Fibroblast of skin of back (primary cell): Measurements from ENCODE around the gene PICK1.

Source experiments
- DNase-seq: peaks from one replicate; pipeline ENCODE4 v3.0.0-alpha.2; 2013

The PICK1 gene

GRCh38 chr22:38049812-38050619 is 7.2 kb upstream of the PICK1 start:
- DNase-seq = no peak

DNA sequence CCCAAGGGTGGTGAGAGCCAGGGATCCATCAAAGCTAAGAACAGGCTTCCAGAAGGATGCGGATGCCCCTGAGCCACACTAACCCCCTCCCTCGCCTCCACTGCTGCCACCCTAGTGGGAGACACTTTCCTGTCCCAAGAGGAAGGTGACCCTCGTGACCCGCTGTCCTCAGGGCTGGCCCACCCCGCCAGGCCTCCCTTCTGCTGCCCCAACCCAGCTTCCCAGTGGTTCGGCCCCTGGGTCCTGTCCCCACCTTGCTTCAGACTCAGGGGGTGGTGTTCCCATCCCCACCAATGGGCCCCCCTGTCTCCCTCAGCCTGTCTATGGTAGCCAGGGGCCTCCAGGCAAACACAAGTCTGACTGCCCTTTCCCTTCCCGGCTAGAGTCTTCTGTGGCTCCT is 6.5 kb upstream of the PICK1 start:
- no peak for DNase-seq

GRCh38 chr22:38051261-38051660 is 5.9 kb upstream of the PICK1 start:
- no peak for DNase-seq

DNA sequence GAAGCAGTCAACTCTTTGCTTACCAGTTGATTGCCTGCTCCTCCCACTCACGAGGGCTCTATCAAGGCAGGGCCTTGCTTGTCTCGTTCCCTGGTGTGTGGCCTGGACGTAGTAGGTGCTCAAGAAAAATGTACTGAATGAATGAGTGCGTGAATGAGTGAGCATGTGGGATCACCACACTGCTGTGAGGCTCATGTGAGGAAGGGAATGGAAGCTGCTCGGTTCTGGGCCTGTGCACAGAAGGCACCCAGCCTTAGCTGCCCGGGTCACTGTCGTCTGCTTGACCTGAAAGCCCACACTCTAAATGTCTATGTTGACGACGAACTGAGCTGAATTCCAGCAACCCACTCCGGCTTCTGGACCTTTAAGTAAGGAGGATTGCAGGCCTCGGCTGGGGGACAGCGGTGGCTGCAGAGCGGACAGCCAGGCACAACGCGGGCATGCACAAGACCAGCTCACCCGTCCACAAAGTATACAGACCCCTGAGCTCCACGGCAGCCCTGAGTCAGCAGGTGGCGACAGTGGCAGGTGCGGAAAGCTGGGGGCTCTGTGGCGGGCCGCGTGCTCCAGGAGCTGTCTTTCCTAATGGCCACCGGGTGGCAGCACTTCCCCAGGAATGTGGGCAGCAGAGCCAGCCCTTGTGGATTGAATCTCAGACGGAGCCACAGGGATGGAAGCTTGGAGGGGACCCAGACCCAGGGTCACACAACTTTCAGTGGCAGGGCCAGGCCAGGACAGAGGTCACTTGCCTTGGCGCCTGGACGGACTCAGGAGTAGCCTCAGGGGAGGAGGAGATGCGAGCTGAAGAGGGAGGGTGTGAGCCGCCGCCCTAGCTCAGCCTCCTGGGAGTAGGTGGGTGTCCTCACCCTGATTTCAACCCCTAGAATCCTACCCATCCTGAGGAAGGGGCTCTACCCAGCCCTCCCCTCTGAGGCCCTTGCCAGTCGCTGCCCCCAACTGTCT is 5.0 kb upstream of the PICK1 start:
- DNase-seq = peak; percentile 72

DNA sequence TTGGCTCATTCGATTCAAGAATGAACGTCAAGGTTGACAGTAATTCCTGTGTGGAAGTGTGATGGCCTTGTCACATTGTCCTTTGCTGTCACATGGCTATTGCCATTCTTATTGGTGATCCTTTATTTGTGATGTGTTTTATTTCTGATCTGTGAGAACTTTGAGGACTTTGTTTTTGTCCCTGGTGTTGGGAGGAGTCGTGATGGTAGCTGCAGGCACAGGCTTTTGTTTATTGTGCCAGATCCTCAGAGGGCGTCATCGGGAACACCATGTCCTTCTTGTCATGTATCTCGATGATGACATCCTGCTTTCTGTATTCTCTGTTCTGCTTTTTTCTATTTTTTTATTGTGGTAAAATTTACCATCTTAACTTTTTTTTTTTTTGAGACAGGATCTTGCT is 5.6 kb downstream of the PICK1 start:
- no peak for DNase-seq

DNA sequence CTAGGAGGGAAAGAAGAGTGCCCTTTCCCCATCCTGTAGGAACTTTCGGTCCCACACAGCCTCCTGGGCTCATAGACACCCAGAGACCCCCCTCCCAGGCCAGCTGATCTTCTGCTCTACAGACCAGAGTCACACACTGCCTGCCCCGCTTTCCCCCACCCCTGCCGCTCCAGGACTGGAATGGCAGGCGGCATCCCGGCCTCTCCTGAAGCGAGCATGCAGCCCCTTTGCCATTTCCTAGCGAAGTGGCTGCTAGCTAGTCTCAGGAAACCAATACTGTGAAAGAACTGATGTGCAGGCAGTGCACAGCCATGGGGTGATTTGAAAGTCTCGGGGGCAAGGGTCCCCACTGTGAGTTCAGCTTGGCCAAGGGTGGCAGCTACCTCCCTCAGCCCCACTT is 8.3 kb downstream of the PICK1 start:
- no peak for DNase-seq

DNA sequence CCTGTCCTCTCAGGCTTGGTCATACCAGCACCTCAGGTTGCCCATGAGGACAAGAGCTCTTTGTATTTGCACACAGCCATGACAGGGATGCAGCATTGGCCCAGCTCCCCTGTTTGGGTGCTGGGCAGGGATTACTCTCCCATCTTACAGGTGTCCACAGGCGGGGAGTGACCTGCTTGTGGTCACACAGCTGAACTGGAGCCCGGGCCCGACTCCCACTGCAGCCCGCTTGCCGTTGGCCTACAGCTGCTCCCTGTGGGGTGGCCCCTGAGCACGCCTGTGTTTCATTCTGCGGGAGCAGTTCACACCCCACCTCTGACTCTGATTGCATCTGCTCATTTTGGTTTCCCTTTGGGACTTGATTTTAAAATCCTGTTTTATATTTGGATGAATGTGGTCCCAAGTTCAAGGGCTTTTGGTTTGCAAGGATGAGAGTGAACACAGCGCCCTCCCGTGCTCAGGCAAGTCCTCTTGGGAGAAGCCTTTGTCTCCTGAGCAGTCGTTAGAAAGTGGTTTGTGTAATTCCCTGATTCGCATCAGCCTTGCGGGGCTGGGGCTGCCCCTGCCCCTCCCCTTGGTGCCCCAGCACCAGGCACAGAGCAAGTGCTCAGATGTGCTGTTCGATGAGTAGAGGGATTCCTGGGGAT is 9.3 kb downstream of the PICK1 start:
- no peak for DNase-seq

DNA sequence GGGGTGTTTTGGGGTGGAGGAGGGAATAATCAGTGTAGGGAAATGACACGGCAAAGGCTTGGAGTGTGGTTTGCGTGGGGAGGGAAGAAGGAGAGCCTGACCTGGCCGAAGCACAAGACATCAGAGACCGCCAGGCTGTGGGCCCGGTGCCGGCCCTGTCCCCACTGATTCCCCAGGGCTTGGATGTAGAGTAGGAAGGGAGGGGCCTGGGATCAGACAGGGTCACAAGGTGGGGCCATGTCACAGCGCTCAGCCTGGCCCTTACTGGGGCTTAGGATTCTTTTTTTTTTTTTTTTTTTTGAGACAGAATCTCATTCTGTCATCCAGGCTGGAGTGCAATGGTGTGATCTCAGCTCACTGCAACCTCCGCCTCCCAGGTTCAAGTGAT is 9.8 kb downstream of the PICK1 start:
- DNase-seq = no peak

DNA sequence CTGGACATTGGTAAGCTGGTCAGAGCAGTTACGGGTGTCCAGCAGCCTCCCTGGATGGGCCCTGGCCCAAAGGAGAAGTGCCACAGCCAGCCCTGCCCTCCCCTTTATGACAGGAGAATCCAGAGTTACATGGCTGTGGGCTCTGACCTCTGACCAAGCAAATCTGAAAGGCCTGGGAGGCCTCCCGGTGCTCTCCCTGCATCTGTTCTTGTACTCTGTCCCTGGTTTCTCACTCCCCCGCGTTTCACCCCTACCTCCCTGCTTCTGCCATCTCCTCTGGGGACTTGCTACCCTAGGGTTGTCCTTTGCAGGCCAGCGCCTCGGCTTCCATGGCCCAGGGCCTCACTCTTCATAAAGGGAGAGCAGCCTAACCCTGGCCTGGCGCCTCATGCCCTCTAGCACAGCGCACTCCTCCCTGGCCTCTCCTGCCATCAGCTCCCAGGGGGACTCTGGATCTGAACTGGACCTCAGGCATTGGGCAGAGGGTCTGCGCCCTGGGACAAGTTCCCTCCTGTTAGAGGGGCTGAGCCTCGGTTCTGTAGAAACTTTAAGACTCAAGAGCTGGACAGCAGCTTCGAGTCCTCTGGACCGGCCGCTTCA is 10.7 kb downstream of the PICK1 start:
- no peak for DNase-seq

DNA sequence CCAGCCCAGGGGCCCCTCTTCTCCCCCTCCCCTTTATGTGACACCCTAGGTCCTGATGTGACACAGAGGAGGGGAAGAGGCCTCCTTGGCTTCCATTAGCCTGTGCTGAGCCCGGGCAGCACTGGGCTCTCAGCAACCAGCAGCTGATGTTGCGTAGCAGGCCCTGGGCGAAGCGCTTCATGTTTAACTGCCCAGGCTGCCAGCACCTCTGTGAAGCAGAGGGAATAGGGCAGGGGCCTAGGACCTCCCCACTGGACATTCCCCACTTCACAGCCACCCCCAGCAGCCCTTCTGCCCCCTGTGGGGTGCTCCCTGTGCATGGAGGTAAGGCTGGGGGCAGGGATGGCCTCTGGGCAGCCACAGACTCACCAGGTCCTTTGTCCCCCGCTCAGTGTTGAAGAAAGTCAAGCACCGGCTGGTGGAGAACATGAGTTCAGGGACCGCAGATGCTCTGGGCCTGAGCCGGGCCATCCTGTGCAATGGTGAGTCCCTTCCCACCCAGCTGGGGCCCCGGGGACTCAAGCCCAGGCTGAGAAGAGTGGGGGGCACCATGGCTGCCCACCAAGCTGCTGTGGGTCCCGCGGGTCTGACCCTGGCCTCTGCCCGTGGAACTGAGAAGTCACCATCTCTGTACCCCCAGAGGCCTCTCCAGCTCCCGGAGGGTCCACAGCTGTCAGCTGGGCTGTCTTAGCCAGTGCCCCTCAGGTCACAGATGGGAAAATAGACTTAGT is 11.6 kb downstream of the PICK1 start:
- DNase-seq = no peak

DNA sequence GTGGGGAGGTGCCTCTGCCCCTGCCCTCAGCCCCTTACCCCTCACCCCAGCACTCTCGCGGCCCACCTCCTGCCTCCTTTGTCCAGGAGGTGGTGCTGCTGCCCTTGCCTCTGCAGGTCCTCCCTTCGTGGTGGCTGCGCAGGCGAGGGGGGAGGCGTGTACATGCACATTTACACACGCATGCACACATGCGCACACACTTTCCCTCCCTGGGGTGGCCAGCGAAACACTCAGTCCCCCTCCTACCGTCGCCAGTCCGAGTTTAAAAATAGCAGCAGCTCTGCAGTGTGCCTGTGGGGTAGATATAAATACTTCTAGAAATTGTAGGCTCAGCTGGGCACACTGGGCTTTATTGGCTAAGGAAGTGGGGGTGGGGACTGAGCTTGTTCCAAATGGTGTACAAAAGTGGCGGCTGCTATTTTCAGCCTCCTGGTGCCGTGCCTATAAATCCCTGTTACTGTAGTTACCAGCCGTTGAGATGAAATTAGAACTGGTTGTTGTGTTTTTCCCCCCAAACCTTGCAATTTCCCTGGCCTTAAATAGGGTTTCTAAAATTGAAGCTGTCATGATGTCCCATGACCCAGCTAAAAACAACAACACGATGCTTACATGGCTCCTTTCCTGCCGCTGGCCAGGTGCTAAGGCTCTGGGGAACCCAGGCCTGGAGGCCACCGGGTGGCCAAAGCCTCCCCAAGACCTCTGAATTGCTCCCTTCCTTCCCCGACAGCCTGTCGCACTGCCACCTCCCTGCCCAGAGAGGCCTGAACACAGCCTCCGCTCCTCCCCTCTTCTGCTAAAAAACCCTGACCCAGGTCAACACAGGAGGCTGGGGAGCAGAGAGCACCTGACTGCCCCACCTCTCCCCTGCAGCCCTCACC is 12.4 kb downstream of the PICK1 start:
- DNase-seq = peak; percentile 69

GRCh38 chr22:38070250-38070921 is 13.2 kb downstream of the PICK1 start:
- no peak for DNase-seq

DNA sequence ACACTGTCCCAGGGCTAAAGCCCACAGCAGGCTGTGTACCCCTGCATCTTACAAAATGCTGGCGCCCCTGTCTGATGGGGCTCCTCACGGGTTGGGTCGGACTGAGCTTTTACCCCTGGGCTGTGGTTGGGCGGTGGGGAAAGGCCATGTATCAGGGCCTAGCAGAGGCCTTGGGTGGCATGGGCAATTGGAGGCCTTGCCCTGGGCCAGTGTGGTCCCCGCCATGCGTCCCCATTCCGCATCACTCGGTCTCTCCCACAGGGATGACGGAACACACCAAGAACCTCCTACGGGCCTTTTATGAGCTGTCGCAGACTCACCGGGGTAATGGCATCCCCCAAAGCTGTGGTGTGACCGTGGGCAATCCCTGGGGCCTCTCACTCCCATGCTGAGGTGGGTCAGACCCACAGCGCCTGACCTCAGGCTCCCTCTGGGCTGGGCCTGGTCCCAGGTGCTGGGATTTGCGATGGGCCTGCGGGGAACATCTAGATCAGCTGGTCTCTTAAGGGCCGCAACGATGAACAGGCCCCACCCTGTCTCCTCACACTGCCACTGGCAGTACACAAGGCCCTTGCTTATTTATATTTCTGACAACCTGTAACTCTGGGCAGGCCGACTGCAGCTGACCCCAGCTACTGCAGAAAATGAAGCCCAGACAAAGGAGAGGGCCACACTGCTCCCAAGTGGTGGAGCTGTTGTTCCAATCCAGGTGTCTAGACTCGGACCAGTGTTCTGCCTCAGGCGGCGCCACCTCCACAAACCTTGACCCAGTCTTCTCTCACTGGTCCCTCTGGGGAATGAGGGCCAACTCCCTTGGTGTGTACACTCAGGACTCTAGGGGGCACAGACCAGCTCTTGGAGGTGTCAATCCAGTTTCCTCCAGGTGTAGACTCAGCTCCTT is 14.5 kb downstream of the PICK1 start:
- no peak for DNase-seq

GRCh38 chr22:38072322-38073149 is 15.3 kb downstream of the PICK1 start:
- no peak for DNase-seq

DNA sequence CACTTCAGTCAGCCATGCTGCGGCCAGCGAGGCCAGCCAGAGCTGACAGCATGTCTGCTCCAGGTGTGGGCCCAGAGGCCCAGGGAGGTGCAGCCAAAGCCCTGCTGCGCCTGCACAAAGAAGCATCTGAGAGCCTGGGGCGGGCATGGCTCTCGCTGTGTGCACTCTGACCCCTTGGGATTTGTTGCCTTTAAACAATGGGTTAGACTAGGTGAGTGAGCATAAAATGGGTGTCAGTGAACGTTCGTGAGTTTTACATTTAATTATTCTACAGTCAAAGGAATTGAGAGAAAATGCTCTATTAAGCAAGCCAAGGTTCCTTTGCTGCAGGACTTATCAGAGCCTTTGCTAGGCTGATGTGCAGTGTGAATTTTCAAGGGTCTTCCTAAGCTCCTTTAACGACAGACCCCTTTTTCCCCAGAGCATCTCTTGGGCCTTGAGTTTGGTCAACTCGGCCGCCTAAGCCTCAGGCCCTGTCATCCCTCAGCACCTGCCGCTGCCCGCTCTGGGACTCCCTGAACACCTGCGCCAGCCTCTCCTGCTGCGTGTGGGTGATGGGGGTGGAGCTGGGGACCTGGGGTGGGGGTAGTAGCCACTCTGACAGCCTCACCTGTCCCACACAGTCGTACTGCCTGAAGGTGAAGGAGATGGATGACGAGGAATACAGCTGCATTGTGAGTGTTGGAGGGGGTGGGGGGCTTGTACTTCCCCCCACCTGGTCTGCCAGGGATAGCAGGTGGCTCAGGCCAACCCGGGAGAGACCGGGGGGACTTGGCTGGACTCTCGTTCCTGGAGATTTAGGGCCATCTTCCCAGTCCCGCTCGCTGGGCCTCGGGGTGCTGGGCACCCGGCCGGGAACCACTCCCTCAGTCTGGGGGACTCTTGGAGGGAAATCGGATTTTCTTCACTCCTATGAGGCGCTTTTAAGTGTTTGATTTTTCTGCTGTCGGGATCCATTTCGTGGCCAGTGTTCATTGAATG is 16.2 kb downstream of the PICK1 start:
- DNase-seq = no peak

- peak; percentile 36 for DNase-seq
These were observed 17.2 kb downstream of the PICK1 start for GRCh38 chr22:38074181-38075104.
